HepG2 (cell line): ENCODE data around the gene EHD4.

Source experiments
- MYC ChIP-seq: sonication (generic); formaldehyde crosslinking; IDR thresholded peaks from 2 replicates; pipeline ENCODE4 v1.9.0; 2021; ENCODE audit warnings: missing genetic modification reagents, borderline replicate concordance
- NFE2L1 ChIP-seq: sonication (generic); formaldehyde crosslinking; IDR thresholded peaks from 2 replicates; pipeline ENCODE4 v1.4.0; 2020; ENCODE audit warnings: missing genetic modification reagents, mild to moderate bottlenecking, borderline replicate concordance
- POLR2AphosphoS5 ChIP-seq: IDR thresholded peaks from 2 replicates; pipeline ENCODE4 v1.6.1; 2012; ENCODE audit warnings: low read depth, low read length
- TOE1 ChIP-seq: sonication (generic); formaldehyde crosslinking; IDR thresholded peaks from 2 replicates; pipeline ENCODE4 v1.4.0; 2020; ENCODE audit warnings: mild to moderate bottlenecking, missing genetic modification reagents
- ZBTB10 ChIP-seq: sonication (generic); formaldehyde crosslinking; IDR thresholded peaks from 2 replicates; pipeline ENCODE4 v1.4.0; 2020; ENCODE audit warnings: missing genetic modification reagents, borderline replicate concordance
- ZNF407 ChIP-seq: sonication (generic); formaldehyde crosslinking; IDR thresholded peaks from one replicate; pipeline ENCODE4 v1.5.1; 2020; ENCODE audit warnings: mild to moderate bottlenecking, missing genetic modification reagents; ENCODE audit errors: not compliant biosample characterization

GRCh38 chr15:41982133-41982930, 10.0 kb upstream of the EHD4 start:
- TF ChIP-seq ZNF407 (CRISPR knock-in tag) (no peak), POLR2AphosphoS5 (no peak), ZBTB10 (CRISPR knock-in tag) (no peak), MYC (CRISPR knock-in tag) (no peak), NFE2L1 (no peak), TOE1 (CRISPR knock-in tag) (no peak)
